ENCODE results near the gene SPTLC2. TPM values are rescaled to one million over a fixed set of nuclear protein-coding genes. Genes with fewer than 3 reads are reported as not detected.

SPTLC2 gene
- total and polyA plus RNA-seq, 2 of the 8 experiments (the other 6 are each of a cell fraction or from before 2014, with no cell fraction given) = 8.9 to 35.1 TPM

DNA sequence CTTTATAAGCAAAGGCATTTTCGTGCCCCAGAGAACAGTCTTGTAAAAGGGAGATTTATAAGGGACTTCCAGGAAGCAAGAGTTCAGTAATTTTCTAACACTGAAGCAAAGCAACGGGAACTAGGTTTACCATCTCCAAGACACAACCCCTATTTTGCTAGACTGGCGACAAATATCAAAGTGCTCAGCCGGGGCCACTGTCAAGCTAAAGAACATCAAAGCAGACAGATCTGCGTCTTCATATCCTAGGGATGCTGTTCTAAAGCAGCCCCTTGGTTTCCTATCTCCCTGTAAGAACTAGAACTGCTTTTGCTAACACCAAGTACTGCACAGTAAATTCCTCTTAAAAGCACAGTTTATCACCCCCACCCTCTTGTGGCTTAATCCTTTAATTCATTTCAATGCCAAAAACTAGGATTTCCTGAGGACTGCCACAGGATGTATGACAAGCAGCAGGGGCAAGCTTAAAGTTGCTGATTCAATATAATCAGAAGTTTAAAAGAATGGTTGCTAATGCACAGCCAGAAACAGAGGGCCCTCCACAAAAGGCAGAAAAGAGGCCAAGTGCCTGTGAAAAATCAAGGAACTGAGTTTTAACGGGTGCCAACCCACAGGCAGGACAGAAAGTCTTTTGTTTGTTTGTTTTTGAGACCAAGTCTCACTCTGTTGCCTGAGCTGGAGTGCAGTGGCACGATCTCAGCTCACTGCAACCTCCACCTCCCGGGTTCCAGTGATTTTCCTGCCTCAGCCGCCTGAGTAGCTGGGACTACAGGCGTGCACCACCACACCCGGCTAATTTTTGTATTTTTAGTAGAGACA lies 73.8 kb downstream of the SPTLC2 start:
- Histone ChIP-seq H2BK120ac (replicated peaks; ENCODE audit: low read depth, low read length) (no peak overlapping the region), H2AFZ (ENCODE audit: low read length) (no peak overlapping the region), H3K4me1 (replicated peaks in 1 of 4; ENCODE audit: control insufficient read depth in 3 of 4, insufficient read depth in 4 of 4, low read length in 3 of 4) (no peaks in the 10 kb centered on the region), H3K4me3 (ENCODE audit: extremely low read depth in 1 of 4, insufficient read depth in 2 of 4, low read depth in 3 of 4, low read length in 4 of 4) (no peak overlapping the region), H2BK5ac (ENCODE audit: low read depth, low read length) (no peak overlapping the region), H4K20me1 (replicated peaks in 1 of 2; ENCODE audit: control insufficient read depth in 1 of 2, insufficient read depth in 2 of 2, low read length in 2 of 2) (no peaks in the 10 kb centered on the region), H3K79me2 (ENCODE audit: control insufficient read depth in 1 of 2, insufficient read depth in 2 of 2, low read length in 2 of 2) (no peaks in the 10 kb centered on the region), H3K4me2 (ENCODE audit: insufficient read depth in 1 of 2, low read depth in 2 of 2, low read length in 2 of 2) (no peak overlapping the region), H3K27ac (ENCODE audit: low read depth, low read length) (no peak overlapping the region), H4K8ac (ENCODE audit: extremely low read depth, insufficient read depth, low read length) (no peak overlapping the region), H3K36me3 (ENCODE audit: control insufficient read depth in 2 of 4, insufficient read depth in 4 of 4, low read length in 3 of 4) (peaks cover 0 to 4% (median 0%) of the 10 kb centered on the region in 4 experiments; a peak in 3 of 8 replicates), H4K91ac (replicated peaks; ENCODE audit: insufficient read length, low read length) (no peak overlapping the region), H4K5ac (ENCODE audit: insufficient read length, low read depth, low read length) (no peak overlapping the region), H2BK20ac (ENCODE audit: low read length) (no peak overlapping the region), H3K9ac (replicated peaks in 1 of 4; ENCODE audit: extremely low read depth in 1 of 4, low read depth in 3 of 4, low read length in 3 of 4) (no peak overlapping the region), H3K14ac (ENCODE audit: insufficient read length) (no peak overlapping the region), H3K9me3 (ENCODE audit: insufficient read depth in 2 of 2, low read depth in 1 of 2, low read length in 1 of 2) (no peaks in the 10 kb centered on the region), H3K18ac (ENCODE audit: extremely low read depth, low read length) (no peak overlapping the region), H3K79me1 (ENCODE audit: low read depth, low read length) (no peaks in the 10 kb centered on the region), H2AK5ac (ENCODE audit: low read depth, low read length) (no peak overlapping the region), H3K23me2 (ENCODE audit: low read depth, low read length) (no peaks in the 10 kb centered on the region; the same call in 1 of the 2 replicates), H3K23ac (ENCODE audit: insufficient read length) (no peak overlapping the region), H3K56ac (replicated peaks; ENCODE audit: insufficient read length, low read depth, low read length) (no peak overlapping the region), H2BK15ac (ENCODE audit: low read length) (no peak overlapping the region), H2BK12ac (ENCODE audit: low read depth, low read length) (no peak overlapping the region), H3K27me3 (replicated peaks in 1 of 4; ENCODE audit: control insufficient read depth in 3 of 4, extremely low read depth in 1 of 4, insufficient read depth in 3 of 4, low read length in 3 of 4) (no peaks in the 10 kb centered on the region), H3K4ac (replicated peaks; ENCODE audit: insufficient read length, low read depth, low read length) (no peak overlapping the region)
- CTCF ChIA-PET (ENCODE audit: partially characterized antibody) = interaction anchor here (1.1 to 1.9 kb wide), 3 partner anchors 9 to 83 kb away, joined by 3 to 9 read pairs (median 8); no protein-coding TSS in a partner anchor
- WGBS, 2 experiments (ENCODE audit: extremely low coverage in 1 of 2, insufficient coverage in 1 of 2, insufficient read length in 1 of 2, insufficient replicate concordance in 2 of 2, low coverage in 1 of 2, low lambda C conversion rate in 2 of 2, missing lambda C conversion rate in 1 of 2) = 91% methylated on average over 11 of the region's 11 CpGs; no CpG with 5 or more reads in 1 of the 2 experiments
- POLR2A ChIA-PET (ENCODE audit: partially characterized antibody) = interaction anchor here (0.5 to 1.9 kb wide), 4 partner anchors 8 to 84 kb away, joined by 3 to 5 read pairs (median 3); no protein-coding TSS in a partner anchor
- FAIRE-seq (no peak), DNase-seq (ENCODE audit: low read depth in 1 of 2, low spot score in 2 of 2) (no peak)
- TF ChIP-seq, protein P1, sequence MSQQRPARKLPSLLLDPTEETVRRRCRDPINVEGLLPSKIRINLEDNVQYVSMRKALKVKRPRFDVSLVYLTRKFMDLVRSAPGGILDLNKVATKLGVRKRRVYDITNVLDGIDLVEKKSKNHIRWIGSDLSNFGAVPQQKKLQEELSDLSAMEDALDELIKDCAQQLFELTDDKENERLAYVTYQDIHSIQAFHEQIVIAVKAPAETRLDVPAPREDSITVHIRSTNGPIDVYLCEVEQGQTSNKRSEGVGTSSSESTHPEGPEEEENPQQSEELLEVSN (IDR thresholded peaks at IDR 0.05) = no peak
- no peak for TF ChIP-seq ASH2L (IDR thresholded peaks at IDR 0.05; ENCODE audit: low read length)
- no peak for TF ChIP-seq ZNF274 (IDR thresholded peaks at IDR 0.05; ENCODE audit: borderline replicate concordance, extremely low read depth, low read length)
- TF ChIP-seq GTF2F1 (IDR thresholded peaks at IDR 0.05; ENCODE audit: borderline replicate concordance, low read depth, low read length) = no peak
- TF ChIP-seq RNF2 (IDR thresholded peaks at IDR 0.05; ENCODE audit: borderline replicate concordance, low read depth, low read length, missing control alignments, poor library complexity, severe bottlenecking) = no peak
- no peak for TF ChIP-seq SP2 (IDR thresholded peaks at IDR 0.05; ENCODE audit: low read length)
- no peak for TF ChIP-seq SIRT6 (IDR thresholded peaks at IDR 0.05; ENCODE audit: low read length)
- TF ChIP-seq TEAD4 (IDR thresholded peaks at IDR 0.05; ENCODE audit: low read depth, low read length) = no peak
- TF ChIP-seq HDAC6 (IDR thresholded peaks at IDR 0.05; ENCODE audit: low read depth, low read length) = no peak
- no peak for TF ChIP-seq BCL11A (IDR thresholded peaks at IDR 0.05; ENCODE audit: low read depth in 2 of 2, low read length in 2 of 2)
- TF ChIP-seq PHF8 (conservative IDR thresholded peaks at IDR 0.05; ENCODE audit: low read depth, low read length) = no peak
